ENCODE results near the gene HOXA7.

HOXA7 gene

GRCh38 chr7:27182285-27182841 lies 25.9 kb upstream of the HOXA7 start:
- no peak for DNase-seq

- no peak for DNase-seq
Observed at GRCh38 chr7:27181795-27182275, 25.4 kb upstream of the HOXA7 start.

DNA sequence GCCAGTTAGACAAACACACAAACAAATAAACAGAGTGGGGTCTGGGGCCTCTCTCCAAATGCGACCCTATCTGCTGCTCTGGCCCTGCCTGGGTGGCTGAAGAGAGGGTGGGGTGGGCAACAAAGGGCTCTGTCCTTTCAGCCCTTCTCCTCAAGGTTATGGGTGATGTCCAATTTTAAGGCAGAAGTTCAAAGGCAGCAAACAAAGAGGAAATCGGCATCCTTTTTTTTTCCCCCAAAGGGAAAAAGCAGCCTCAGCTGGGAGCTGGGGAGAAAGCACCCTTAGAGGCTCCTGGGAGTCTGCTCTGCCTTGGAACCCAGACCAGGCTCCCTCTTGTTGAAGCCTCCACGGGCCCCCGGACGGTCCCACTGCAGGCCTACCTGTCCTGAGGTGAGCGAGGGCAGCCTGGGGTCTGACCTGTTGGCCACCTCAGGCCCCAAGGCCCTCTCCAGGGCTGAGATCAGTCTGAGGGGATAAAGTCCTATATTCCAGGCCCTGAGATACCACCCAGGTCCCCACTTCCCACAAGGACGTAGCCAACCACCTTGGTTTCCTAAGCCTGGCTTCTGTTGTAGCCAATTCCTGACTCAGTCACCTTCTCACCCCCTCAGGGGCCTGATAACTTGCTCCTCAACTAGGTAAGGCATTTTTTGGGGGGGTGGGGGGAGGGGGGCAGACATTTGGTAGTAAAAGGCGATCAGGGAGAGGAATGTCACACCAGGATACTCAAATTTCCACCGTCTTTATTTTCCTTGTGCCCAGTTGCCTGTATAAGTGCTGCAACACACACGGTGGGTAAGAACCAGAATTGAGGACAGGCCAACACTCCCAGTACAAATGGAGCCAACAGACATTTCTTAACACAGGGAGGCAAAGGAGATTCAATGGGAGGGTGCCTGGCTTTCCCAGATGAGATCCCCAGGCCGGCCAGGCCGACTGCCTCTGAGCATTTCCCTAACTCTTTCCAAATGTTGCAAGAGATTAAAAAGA lies 24.3 kb upstream of the HOXA7 start:
- DNase-seq = no peak

DNA sequence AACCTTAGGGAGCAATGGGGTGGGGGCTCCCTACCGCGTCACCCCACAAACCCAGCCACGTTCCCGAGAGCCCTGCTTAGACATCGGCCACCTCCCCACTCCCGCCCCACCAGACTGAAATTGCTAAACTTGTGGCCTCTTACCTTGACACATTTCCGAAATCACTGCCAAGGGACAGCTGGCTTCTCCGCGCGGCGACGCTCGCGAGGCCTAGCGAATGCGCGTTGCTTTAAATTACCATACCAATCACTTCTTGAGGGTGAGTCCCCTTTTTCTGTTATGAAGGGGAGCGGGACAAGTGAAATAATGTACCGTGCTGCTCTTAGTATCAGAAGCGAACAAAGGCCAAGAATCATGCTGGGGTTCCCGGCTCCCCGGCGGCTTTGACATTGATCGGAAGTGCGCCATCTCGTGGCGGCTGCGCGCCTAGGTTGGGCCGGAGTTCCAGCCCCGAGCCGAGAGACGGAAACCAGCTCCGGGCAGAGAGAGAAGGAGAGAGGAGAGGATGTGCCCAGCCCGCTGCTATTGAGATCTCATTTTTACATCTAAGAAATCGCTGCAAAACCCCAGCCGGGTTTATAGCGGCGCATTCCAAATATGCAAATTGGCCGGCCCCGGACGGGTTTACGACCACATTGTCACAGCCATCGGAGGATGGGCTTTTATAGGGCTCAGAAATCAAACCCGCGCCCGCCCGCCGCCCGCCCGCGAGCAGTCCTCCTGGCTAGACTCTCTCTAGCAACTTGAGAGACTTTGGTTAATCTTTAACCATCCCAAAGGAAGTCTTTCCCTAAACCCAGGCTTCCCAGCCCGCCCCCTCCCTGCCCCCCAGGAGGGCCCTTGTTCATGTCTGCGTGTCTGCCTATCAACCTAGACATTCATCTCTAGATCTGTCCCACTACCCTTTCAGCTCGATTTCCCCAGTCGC lies 23.3 kb upstream of the HOXA7 start:
- DNase-seq = no peak

- no peak for DNase-seq
Observed at GRCh38 chr7:27179030-27179429, 22.6 kb upstream of the HOXA7 start.

- DNase-seq = no peak
Observed at GRCh38 chr7:27178366-27178765, 21.9 kb upstream of the HOXA7 start.

- DNase-seq = no peak
Observed at GRCh38 chr7:27177795-27178320, 21.4 kb upstream of the HOXA7 start.

DNA sequence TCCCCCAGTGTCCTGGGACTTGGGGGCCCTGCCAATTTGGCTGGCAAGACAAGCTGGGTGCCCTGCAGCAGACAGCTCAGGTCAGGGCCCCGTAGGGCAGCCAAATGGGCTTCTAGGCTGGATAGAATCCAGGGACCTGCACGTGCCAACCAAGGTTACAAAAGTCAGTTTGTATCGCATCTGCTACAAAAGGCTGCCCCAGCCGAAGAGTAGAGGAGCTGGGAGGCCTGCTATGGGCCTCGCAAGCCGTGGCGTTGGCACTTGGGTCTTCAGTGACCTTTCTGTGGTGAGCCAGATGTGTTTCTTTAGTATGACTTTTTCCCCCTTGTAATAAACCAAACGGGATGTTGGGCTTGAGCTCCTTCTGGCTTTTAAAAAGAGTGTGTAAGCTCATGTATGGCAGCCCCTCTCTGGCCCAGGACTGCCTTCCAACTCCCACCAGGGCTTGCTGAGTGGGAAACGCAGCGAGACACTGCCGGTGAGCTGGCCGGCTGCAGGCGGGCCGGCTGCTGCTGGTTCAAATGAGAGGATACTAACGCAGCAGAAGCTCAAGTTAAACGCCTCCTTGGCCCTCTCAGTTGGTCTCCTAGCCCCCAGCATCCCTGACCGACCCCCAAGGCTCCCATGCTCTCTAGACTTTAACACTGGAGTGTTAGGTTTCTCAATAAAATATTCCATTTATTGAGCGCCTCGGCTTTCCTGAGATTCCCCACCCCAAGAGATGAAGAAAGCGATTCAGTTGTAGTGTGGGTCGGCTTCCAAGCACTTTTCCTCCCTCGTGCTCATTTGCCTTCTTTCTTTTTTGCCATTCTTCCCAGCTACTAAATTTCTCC lies 20.7 kb upstream of the HOXA7 start:
- DNase-seq = no peak

DNA sequence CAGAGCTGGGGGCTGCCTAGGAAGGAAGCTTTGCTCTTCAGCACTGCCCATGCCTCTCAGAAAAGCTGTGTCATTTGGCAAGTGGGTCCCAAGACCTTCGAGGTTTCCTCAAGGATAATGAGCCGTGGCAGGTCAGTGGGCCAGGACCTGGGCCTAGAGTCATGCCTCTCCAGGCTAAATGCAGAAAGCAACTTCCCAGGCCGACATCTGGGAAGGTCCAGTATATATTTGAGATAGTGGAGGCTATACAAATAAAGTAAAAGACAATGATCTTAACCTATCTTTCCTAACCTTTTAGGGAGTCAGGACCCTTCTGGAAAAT lies 20.0 kb upstream of the HOXA7 start:
- DNase-seq = no peak

GRCh38 chr7:27175626-27176523 lies 19.4 kb upstream of the HOXA7 start:
- no peak for DNase-seq

- DNase-seq = no peak
Observed at GRCh38 chr7:27174874-27175625, 18.6 kb upstream of the HOXA7 start.

DNA sequence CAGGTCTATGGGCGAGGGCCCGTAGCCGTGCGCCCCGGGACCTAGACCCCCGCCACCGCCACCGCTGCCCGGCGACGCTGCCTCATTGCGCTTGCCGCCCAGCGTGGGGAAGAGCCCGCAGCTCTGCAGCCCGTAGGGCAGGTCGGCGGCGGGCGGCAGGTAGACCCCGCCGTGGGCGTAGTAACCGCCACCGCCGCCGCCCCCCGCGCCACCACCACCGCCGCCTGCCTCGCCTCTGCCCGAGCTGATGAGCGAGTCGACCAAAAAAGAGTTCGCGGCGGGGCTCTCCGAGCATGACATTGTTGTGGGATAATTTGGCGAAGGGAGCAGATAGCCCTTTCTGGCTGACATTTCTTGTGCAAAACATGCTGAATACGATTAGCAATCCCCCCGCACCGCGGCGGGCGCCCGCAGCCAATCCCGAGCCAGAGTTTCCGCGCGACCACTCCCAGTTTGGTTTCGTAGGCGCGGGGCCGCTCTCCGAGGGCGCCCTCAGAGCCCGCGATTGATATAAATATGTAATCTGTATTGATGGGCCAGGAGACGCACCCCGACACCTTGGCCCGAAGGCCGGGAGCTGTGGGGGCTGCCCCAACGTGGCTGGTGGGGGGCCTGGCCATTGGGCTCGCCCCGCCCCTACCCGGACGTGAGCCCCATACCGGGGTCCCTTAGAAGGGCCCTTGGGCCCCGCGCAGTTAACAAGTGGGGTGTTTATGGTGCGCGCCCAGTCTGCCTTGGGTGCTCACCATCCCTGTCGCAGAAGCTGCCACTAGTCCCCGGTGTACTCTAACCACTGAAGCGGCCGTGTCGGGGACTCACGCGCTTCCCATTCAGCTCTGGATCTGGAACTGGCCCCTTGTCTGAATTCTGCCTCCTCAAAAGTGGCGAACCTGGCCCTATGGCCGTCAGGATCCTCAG lies 17.7 kb upstream of the HOXA7 start, which contains the start of gene HOXA10:
Gene HOXA10 (minus strand): TSS at position 365 of the 918 bp plus-strand sequence. CDS start 14 bp downstream, at position 351.
- no peak for DNase-seq

- DNase-seq = no peak
Observed at GRCh38 chr7:27173511-27173955, 17.1 kb upstream of the HOXA7 start.

GRCh38 chr7:27172823-27173510 lies 16.5 kb upstream of the HOXA7 start:
- DNase-seq = no peak

DNA sequence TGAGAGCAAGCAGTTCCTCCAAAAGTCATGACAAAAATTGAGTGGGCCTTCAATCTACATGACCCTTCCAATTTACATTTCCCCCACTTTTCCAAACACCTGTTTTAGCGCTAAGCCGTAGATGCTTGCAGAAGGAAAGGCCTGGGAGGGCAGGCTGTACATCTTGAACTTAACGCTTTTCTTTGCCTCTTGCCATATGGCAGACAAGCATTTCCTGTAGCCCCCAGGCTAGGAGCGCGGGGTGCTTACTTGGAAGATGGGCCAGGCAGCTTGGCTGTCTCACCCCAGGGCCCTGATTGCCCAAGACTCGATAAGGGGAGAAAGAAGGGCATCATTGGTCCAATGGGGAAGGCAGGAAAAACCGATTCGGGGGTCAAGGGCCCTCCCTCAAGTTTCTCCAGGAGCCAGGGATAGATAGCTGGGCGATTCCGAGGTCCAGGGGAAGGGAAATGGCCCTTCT lies 15.9 kb upstream of the HOXA7 start:
- no peak for DNase-seq

DNA sequence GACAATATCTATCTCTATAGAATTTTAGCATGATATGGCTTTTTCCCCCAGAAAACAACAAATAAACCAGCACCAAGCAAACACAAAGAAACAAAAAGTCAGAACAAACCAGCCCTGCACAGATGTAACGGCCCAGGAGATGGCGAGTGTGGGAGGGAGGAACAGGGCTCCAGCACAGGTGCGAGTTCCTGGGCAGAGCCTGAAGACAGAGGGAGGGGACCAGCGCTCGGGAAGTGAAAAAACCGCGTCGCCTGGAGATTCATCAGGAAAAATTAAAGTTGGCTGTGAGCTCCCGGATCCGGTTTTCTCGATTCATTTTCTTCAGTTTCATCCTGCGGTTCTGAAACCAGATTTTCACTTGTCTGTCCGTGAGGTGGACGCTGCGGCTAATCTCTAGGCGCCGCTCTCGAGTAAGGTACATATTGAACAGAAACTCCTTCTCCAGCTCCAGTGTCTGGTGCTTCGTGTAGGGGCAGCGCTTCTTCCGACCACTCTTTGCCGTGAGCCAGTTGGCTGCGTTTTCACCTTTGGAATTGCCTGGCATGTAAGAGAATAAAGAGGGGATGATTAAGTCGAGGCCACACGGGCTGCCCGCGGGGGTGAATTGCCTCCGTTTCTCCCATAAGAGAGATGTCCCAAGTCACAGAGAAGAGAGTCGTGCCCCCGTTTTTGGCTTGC lies 15.3 kb upstream of the HOXA7 start:
- no peak for DNase-seq

DNA sequence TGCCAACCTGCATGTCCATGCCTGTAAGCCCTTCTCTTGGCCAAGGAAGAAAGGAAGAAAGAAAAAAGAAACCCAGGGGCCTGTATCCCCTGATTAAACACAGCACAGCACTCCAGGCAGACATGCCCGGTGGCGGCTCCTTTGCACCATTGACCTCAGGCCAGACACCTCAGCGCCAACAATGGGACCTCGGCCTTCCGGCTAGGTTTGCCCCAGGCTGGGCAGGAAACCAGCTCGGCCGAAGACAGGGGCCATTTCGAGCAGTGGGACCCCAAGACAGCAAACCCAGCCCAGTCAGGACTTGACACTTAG lies 14.8 kb upstream of the HOXA7 start:
- no peak for DNase-seq

Data from amniotic stem cell (primary cell).